D721Med (cell line): ENCODE results near the gene DHX58.

Experiments
- DNase-seq: peaks from one replicate; pipeline ENCODE4 v3.0.0; 2011; ENCODE audit warnings: low spot score; ENCODE audit not compliant: insufficient read length
- FAIRE-seq: peaks from 2 replicates; lab custom pipeline; 2011; peaks lifted over from hg19 to GRCh38; lab: Jason Lieb, UNC
- TF ChIP-seq, protein P1 (sequence below): IDR thresholded peaks from 2 replicates; pipeline ENCODE4 v1.5.1; 2012; ENCODE audit warnings: mild to moderate bottlenecking, control low read depth; ENCODE audit not compliant: insufficient read depth; ENCODE audit errors: missing control alignments

Gene DHX58

DNA sequence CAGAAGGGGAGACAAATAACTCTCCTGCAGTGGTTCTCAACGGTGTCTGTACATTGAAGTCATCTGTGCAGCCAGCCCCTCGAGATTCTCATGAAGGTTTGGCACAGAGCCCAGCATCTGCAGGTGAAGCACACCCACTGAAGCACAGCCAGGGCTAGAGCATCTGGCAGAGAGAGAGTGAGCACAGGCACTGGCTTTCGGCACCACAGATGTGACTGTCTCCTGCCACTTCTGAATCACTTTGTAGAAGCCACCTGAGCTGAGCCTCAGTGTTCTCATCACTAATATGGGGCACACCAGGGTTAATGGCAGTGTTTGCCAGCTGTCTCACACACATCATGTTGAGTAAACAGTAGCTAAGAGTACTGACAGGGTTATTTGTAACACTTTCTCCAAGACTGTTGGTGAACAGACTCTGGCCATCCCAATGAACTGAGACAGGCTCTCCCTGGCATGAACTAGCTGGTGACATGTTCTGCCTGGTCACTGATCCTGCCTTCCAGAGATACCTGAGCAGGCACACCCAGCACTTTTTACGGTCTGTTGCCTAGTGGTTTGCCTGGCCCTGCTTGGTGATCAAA, 21.0 kb upstream of the DHX58 start:
- TF ChIP-seq, protein P1, sequence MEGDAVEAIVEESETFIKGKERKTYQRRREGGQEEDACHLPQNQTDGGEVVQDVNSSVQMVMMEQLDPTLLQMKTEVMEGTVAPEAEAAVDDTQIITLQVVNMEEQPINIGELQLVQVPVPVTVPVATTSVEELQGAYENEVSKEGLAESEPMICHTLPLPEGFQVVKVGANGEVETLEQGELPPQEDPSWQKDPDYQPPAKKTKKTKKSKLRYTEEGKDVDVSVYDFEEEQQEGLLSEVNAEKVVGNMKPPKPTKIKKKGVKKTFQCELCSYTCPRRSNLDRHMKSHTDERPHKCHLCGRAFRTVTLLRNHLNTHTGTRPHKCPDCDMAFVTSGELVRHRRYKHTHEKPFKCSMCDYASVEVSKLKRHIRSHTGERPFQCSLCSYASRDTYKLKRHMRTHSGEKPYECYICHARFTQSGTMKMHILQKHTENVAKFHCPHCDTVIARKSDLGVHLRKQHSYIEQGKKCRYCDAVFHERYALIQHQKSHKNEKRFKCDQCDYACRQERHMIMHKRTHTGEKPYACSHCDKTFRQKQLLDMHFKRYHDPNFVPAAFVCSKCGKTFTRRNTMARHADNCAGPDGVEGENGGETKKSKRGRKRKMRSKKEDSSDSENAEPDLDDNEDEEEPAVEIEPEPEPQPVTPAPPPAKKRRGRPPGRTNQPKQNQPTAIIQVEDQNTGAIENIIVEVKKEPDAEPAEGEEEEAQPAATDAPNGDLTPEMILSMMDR = no peak
- DNase-seq (no peak), FAIRE-seq (no peak)

DNA sequence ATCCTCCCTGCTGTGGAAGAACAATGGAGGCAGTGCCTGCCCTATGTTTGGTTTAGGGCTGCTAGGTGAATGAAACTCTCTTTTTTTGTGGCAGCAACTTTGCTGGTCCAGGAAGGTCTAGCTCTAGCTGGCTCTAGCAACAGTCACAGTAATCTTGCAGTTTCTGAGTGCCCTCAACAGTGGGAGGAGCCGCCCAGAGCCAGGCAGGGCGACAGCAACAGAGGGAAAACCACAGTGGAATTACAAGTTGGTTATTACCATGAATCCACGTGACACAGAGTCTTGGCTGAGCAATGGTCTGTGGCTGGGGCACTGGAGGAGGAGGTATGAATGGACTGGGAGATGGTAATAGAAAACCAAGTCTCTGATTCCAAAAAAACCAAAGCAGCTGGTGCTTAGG, 20.4 kb upstream of the DHX58 start:
- DNase-seq (no peak), FAIRE-seq (no peak)
- TF ChIP-seq, protein P1 = no peak

- DNase-seq (no peak), FAIRE-seq (no peak)
- TF ChIP-seq, protein P1 = no peak
These were observed 19.5 kb upstream of the DHX58 start for GRCh38 chr17:42131981-42132432.

DNA sequence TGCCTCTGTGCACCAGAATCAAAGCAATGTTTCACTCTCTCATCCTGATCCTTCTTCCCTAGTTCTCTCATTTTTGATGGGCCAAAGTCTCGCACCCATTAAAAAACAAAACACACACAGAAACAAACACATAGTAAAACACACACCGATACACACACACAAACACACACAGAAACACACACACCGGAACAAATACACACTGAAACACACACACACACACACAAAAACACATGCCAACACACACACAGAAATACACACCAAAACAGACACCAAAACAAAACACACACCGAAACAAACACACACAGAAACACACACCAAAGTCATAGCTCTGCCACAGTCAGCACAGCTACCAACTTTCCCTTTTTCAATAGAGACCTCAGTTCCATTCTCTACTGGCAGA, 18.7 kb upstream of the DHX58 start:
- no peak for DNase-seq
- FAIRE-seq = no peak
- TF ChIP-seq, protein P1 = no peak

GRCh38 chr17:42130310-42130936, 17.9 kb upstream of the DHX58 start:
- DNase-seq (no peak), FAIRE-seq (no peak)
- TF ChIP-seq, protein P1 = no peak

- FAIRE-seq = no peak
- TF ChIP-seq, protein P1 = no peak
- DNase-seq = no peak
These were observed 16.8 kb upstream of the DHX58 start for GRCh38 chr17:42129109-42129837.
